Stomach (tissue), 9 donors: ENCODE data around the gene INHBA. TPM values are rescaled to one million over a fixed set of nuclear protein-coding genes. Genes with fewer than 3 reads are reported as not detected.

Experiments used
- DNase-seq, 2 donors: peaks; one replicate each; pipeline versions ENCODE4 v3.0.0 to v3.0.0-alpha.2; 2013 to 2019
- H3K27ac ChIP-seq, 5 donors: fragments of 200-600 bp in 4 of 5; sonication (generic) in 4 of 5; one replicate each; pipeline ENCODE4 v1.5.1; 2013 to 2019; ENCODE audit warnings: mild to moderate bottlenecking in 1 of 5, moderate library complexity in 1 of 5
- H3K27me3 ChIP-seq, 3 donors: fragments of 200-600 bp; sonication (generic); one replicate each; pipeline ENCODE4 v1.5.1; 2017 to 2019; ENCODE audit warnings: mixed run types in 1 of 3
- H3K36me3 ChIP-seq, 4 donors: fragments of 200-600 bp; sonication (generic); 1 replicate in 3 of 4; 2 replicates in 1 of 4; pipeline ENCODE4 v1.5.1; 2016 to 2019
- H3K4me1 ChIP-seq, 4 donors: fragments of 200-600 bp; sonication (generic); one replicate each; pipeline ENCODE4 v1.5.1; 2016 to 2019
- H3K4me3 ChIP-seq, 4 donors: fragments of 200-600 bp; sonication (generic) in 3 of 4; one replicate each; pipeline ENCODE4 v1.5.1; 2016 to 2019; ENCODE audit warnings: mild to moderate bottlenecking in 1 of 4
- H3K9me3 ChIP-seq, 4 donors: fragments of 200-600 bp; sonication (generic); one replicate each; pipeline ENCODE4 v1.5.1; 2016 to 2019
- CTCF ChIP-seq, 7 experiments: fragments of 450-650 bp in 4 of 7; fragments of 200-600 bp in 3 of 7; sonication (generic) in 3 of 7; IDR thresholded peaks; one replicate each; pipeline ENCODE4 v1.5.1; 2016 to 2019; ENCODE audit warnings: antibody characterized with exemption in 7 of 7, control low read depth in 2 of 7, mild to moderate bottlenecking in 1 of 7
- EP300 ChIP-seq: sonication (generic); formaldehyde crosslinking; IDR thresholded peaks from one replicate; pipeline ENCODE4 v1.6.1; 2017; ENCODE audit warnings: antibody characterized with exemption
- POLR2A ChIP-seq, 4 donors: fragments of 450-650 bp; IDR thresholded peaks; one replicate each; pipeline ENCODE4 v1.6.1; 2016; ENCODE audit warnings: antibody characterized with exemption in 4 of 4, control low read depth in 2 of 4, mild to moderate bottlenecking in 1 of 4, moderate library complexity in 1 of 4
- POLR2AphosphoS5 ChIP-seq, 3 donors: sonication (generic); formaldehyde crosslinking; IDR thresholded peaks; one replicate each; pipeline ENCODE4 v1.6.1; 2016; ENCODE audit warnings: antibody characterized with exemption in 3 of 3
- WGBS, 5 donors: extraction: QIAGEN DNeasy Blood & Tissue Kit in 3 of 5; methylation state at CpG; one replicate each; pipeline versions ENCODE4 v1.1.5 to v1.1.7; 2013 to 2018; 5-methylcytosine and 5-hydroxymethylcytosine counted together
- intact Hi-C: fragments of 100-400 bp; cut with DNase I; formaldehyde crosslinking; loops from one replicate; pipeline ENCODE4 v1.15.1; 2023; ENCODE audit warnings: low total_unique reads
- polyA plus RNA-seq, 3 donors: library from polyadenylated mRNA; stranded (reverse); fragments of 200-250 nt; gene quantifications; one replicate each; pipeline ENCODE4 v1.2.3, GENCODE V29; 2013
- total RNA-seq, 5 donors: library from RNA; depleted of rRNA; stranded (reverse); fragments of >200 nt; gene quantifications; one replicate each; pipeline versions ENCODE4 v1.1.0 to v1.2.3, GENCODE V29; 2014 to 2016
- donor health status: healthy with polysubstance abuse.
- donor health status: Bipolar disorder and iron deficiency.
- donor health status: healthy.

The INHBA gene
- total and polyA plus RNA-seq, 8 donors = 0.44 to 4.8 (median 0.85) TPM; not detected in 3

- Histone ChIP-seq H3K36me3 (no peaks in the 10 kb centered on the region), H3K9me3 (peaks cover 0 to 7% (median 0%) of the 10 kb centered on the region in 4 donors), H3K27me3 (no peaks in the 10 kb centered on the region), H3K27ac (no peak overlapping the region), H3K4me1 (no peaks in the 10 kb centered on the region), H3K4me3 (no peak overlapping the region)
- intact Hi-C loops = no loop called here
- no peak for TF ChIP-seq POLR2A (IDR thresholded peaks at IDR 0.05)
- TF ChIP-seq POLR2AphosphoS5 (IDR thresholded peaks at IDR 0.05) = no peak
- no peak for TF ChIP-seq EP300
- TF ChIP-seq CTCF (IDR thresholded peaks at IDR 0.05) = no peak
- no peak for DNase-seq
Measured at GRCh38 chr7:41747961-41748360, 45.1 kb upstream of the INHBA start.

- peaks cover 0 to 30% (median 16%) of the 10 kb centered on the region in 4 donors for H3K9me3 ChIP-seq
- H3K4me3 ChIP-seq = no peak overlapping the region
- H3K27ac ChIP-seq = no peak overlapping the region
- no peak for TF ChIP-seq EP300
- no peak for TF ChIP-seq CTCF (IDR thresholded peaks at IDR 0.05)
- TF ChIP-seq POLR2AphosphoS5 (IDR thresholded peaks at IDR 0.05) = no peak
- TF ChIP-seq POLR2A (IDR thresholded peaks at IDR 0.05) = no peak
- no peaks in the 10 kb centered on the region for H3K36me3 ChIP-seq
- intact Hi-C loops = no loop called here
- H3K27me3 ChIP-seq = no peaks in the 10 kb centered on the region
- DNase-seq = no peak
- H3K4me1 ChIP-seq = no peaks in the 10 kb centered on the region
Measured at GRCh38 chr7:41745451-41745850, 42.6 kb upstream of the INHBA start.

- no peaks in the 10 kb centered on the region for H3K27me3 ChIP-seq
- no peak overlapping the region for H3K4me3 ChIP-seq
- no peak for DNase-seq
- H3K36me3 ChIP-seq = no peaks in the 10 kb centered on the region
- no peaks in the 10 kb centered on the region for H3K4me1 ChIP-seq
- intact Hi-C loops = no loop called here
- peaks cover 0 to 30% (median 16%) of the 10 kb centered on the region in 4 donors for H3K9me3 ChIP-seq
- no peak overlapping the region for H3K27ac ChIP-seq
- 51 to 72% (median 67%) methylated on average over 4 of the region's 4 CpGs for WGBS, 5 donors
- no peak for TF ChIP-seq CTCF (IDR thresholded peaks at IDR 0.05)
- no peak for TF ChIP-seq POLR2A (IDR thresholded peaks at IDR 0.05)
- TF ChIP-seq POLR2AphosphoS5 (IDR thresholded peaks at IDR 0.05) = no peak
- no peak for TF ChIP-seq EP300
Measured at GRCh38 chr7:41744161-41744560, 41.3 kb upstream of the INHBA start.

- Histone ChIP-seq H3K27ac (no peak overlapping the region), H3K36me3 (no peaks in the 10 kb centered on the region), H3K27me3 (no peaks in the 10 kb centered on the region), H3K4me3 (no peak overlapping the region), H3K9me3 (peaks cover 0 to 30% (median 16%) of the 10 kb centered on the region in 4 donors), H3K4me1 (no peaks in the 10 kb centered on the region)
- WGBS, 5 donors = 52 to 73% (median 60%) methylated on average over 2 of the region's 2 CpGs
- intact Hi-C loops = no loop called here
- DNase-seq = no peak
- TF ChIP-seq POLR2A (IDR thresholded peaks at IDR 0.05) (no peak), POLR2AphosphoS5 (IDR thresholded peaks at IDR 0.05) (no peak), CTCF (IDR thresholded peaks at IDR 0.05) (no peak), EP300 (no peak)
Measured at GRCh38 chr7:41742401-41743020, 39.6 kb upstream of the INHBA start.
